22Rv1 (cell line): Measurements from ENCODE around the gene SLIT1.

Source experiments
- H3K27ac ChIP-seq: fragments of 450-650 bp; 2 replicates; pipeline ENCODE4 v1.5.1; 2017
- CTCF ChIP-seq: fragments of 450-650 bp; IDR thresholded peaks from 2 replicates; pipeline ENCODE4 v1.5.1; 2017; ENCODE audit warnings: mild to moderate bottlenecking
- ZFX ChIP-seq: fragments of 450-650 bp; IDR thresholded peaks from 2 replicates; pipeline ENCODE4 v1.6.1; 2017; ENCODE audit warnings: antibody characterized with exemption, borderline replicate concordance

SLIT1 gene

GRCh38 chr10:97174941-97175340, 10.8 kb downstream of the SLIT1 start:
- no peak for TF ChIP-seq CTCF
- no peak for TF ChIP-seq ZFX
- H3K27ac ChIP-seq: no peak overlapping the region

GRCh38 chr10:97174276-97174775, 11.4 kb downstream of the SLIT1 start:
- no peak overlapping the region for H3K27ac ChIP-seq
- TF ChIP-seq CTCF (no peak), ZFX (no peak)

- TF ChIP-seq CTCF (no peak), ZFX (no peak)
- H3K27ac ChIP-seq: no peak overlapping the region
Observed at GRCh38 chr10:97173036-97173435, 12.7 kb downstream of the SLIT1 start.

GRCh38 chr10:97171001-97171400, 14.8 kb downstream of the SLIT1 start:
- H3K27ac ChIP-seq: peak overlapping the region; percentile 47; the same call in 1 of the 2 replicates
- TF ChIP-seq ZFX (no peak), CTCF (no peak)

- TF ChIP-seq CTCF (0 out of 2 replicates have a peak, but pooled peaks have one; percentile 28), ZFX (no peak)
- peak overlapping the region; percentile 47 for H3K27ac ChIP-seq
Observed at GRCh38 chr10:97169911-97170693, 15.7 kb downstream of the SLIT1 start.

- H3K27ac ChIP-seq: no peak overlapping the region
- TF ChIP-seq CTCF (no peak), ZFX (no peak)
Observed at GRCh38 chr10:97169063-97169462, 16.7 kb downstream of the SLIT1 start.

- TF ChIP-seq ZFX (no peak), CTCF (no peak)
- no peak overlapping the region for H3K27ac ChIP-seq
Observed at GRCh38 chr10:97168645-97169044, 17.1 kb downstream of the SLIT1 start.
